ENCODE results near the gene GPC6.

- TF ChIP-seq EZH2 (IDR thresholded peaks at IDR 0.05; ENCODE audit: insufficient read depth, low read length), result no peak
- no peak for TF ChIP-seq CTCF (IDR thresholded peaks at IDR 0.05; ENCODE audit: insufficient read depth, low read depth, low read length)
Observed at GRCh38 chr13:93352616-93353015, 126.0 kb downstream of the GPC6 start.

Data from astrocyte (in vitro differentiated cells and primary cell).